HEK293 (cell line): ENCODE data around the gene RECK.

Experiments
- ZBTB21 ChIP-seq: fragments of 450-650 bp; formaldehyde crosslinking; IDR thresholded peaks from 2 replicates; pipeline ENCODE4 v1.5.1; 2017; ENCODE audit warnings: missing biosample characterization, missing genetic modification characterization
- ZNF169 ChIP-seq: fragments of 450-650 bp; formaldehyde crosslinking; IDR thresholded peaks from 2 replicates; pipeline ENCODE4 v1.5.1; 2016; ENCODE audit warnings: missing biosample characterization, missing genetic modification characterization
- ZNF292 ChIP-seq: fragments of 450-650 bp; formaldehyde crosslinking; IDR thresholded peaks from 2 replicates; pipeline ENCODE4 v1.5.1; 2016; ENCODE audit warnings: low read depth, missing biosample characterization, missing genetic modification characterization, borderline replicate concordance
- ZNF341 ChIP-seq: fragments of 450-650 bp; formaldehyde crosslinking; IDR thresholded peaks from 2 replicates; pipeline ENCODE4; 2016; ENCODE audit warnings: low read depth, missing biosample characterization, missing genetic modification characterization
- TF ChIP-seq, protein P1 (sequence below): fragments of 450-650 bp; formaldehyde crosslinking; IDR thresholded peaks from 2 replicates; pipeline ENCODE4 v1.5.1; 2016; ENCODE audit warnings: missing biosample characterization, missing genetic modification characterization

DNA sequence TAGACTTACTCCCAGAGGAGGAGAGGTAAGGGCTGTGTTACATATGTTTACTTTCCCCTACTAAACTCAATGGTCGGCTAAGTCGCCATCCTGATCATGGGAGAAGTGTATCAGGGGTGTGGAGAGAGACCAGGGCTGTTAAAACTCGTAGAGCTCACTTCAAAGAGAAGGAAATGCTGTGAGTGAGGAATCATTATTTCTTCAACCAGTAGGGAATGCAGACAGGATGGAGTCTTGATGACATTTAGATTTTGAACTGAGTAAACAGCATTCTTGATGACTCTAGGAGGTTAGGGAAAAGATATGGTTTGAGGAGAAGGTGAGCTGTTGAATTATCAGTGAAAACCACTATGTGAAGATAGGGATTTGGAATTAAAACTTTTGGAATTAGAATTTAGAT is 17.3 kb downstream of the RECK start:
- TF ChIP-seq, protein P1, sequence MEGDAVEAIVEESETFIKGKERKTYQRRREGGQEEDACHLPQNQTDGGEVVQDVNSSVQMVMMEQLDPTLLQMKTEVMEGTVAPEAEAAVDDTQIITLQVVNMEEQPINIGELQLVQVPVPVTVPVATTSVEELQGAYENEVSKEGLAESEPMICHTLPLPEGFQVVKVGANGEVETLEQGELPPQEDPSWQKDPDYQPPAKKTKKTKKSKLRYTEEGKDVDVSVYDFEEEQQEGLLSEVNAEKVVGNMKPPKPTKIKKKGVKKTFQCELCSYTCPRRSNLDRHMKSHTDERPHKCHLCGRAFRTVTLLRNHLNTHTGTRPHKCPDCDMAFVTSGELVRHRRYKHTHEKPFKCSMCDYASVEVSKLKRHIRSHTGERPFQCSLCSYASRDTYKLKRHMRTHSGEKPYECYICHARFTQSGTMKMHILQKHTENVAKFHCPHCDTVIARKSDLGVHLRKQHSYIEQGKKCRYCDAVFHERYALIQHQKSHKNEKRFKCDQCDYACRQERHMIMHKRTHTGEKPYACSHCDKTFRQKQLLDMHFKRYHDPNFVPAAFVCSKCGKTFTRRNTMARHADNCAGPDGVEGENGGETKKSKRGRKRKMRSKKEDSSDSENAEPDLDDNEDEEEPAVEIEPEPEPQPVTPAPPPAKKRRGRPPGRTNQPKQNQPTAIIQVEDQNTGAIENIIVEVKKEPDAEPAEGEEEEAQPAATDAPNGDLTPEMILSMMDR (tag by site-specific recombination): no peak
- TF ChIP-seq ZBTB21: no peak
- TF ChIP-seq ZNF169: no peak
- no peak for TF ChIP-seq ZNF292
- no peak for TF ChIP-seq ZNF341 (tag by site-specific recombination)
